Gastroesophageal sphincter (tissue), 4 donors: ENCODE results near the gene AK1. TPM values are rescaled to one million over a fixed set of nuclear protein-coding genes. Genes with fewer than 3 reads are reported as not detected.
"Not testable (repeated sequence)": the region's sequence is repeated elsewhere in the genome, so short reads cannot be mapped to it uniquely, and the experiment has no call there.

Experiments
- ATAC-seq: fragments of 150-250 bp; one replicate; pipeline ENCODE4 v1.9.1; 2016; ENCODE audit warnings: mild to moderate bottlenecking, moderate library complexity
- H3K27ac ChIP-seq, 4 donors: fragments of 200-600 bp; sonication (generic) in 3 of 4; 1 replicate in 3 of 4; 2 replicates in 1 of 4; pipeline ENCODE4 v1.5.1; 2016 to 2019
- H3K27me3 ChIP-seq: fragments of 200-600 bp; sonication (generic); one replicate; pipeline ENCODE4 v1.5.1; 2019
- H3K36me3 ChIP-seq, 2 donors: fragments of 200-600 bp; sonication (generic); one replicate each; pipeline ENCODE4 v1.5.1; 2019; ENCODE audit warnings: control low read depth in 1 of 2
- H3K4me1 ChIP-seq, 3 donors: fragments of 200-600 bp; sonication (generic); 1 replicate in 2 of 3; 2 replicates in 1 of 3; pipeline ENCODE4 v1.5.1; 2016 to 2019; ENCODE audit warnings: control low read depth in 2 of 3
- H3K4me3 ChIP-seq, 2 donors: fragments of 200-600 bp; sonication (generic); one replicate each; pipeline ENCODE4 v1.5.1; 2019; ENCODE audit warnings: mild to moderate bottlenecking in 1 of 2, moderate library complexity in 1 of 2
- H3K9me3 ChIP-seq, 3 donors: fragments of 200-600 bp; sonication (generic); one replicate each; pipeline ENCODE4 v1.5.1; 2017 to 2019; ENCODE audit warnings: control low read depth in 2 of 3
- CTCF ChIP-seq, 4 experiments: fragments of 200-600 bp in 2 of 4; fragments of 450-650 bp in 2 of 4; sonication (generic) in 1 of 4; IDR thresholded peaks; one replicate each; pipeline ENCODE4 v1.5.1; 2017 to 2019; ENCODE audit warnings: antibody characterized with exemption in 4 of 4, mild to moderate bottlenecking in 2 of 4, moderate library complexity in 2 of 4
- EP300 ChIP-seq: sonication (generic); formaldehyde crosslinking; IDR thresholded peaks from one replicate; pipeline ENCODE4 v1.6.1; 2017; ENCODE audit warnings: antibody characterized with exemption, mild to moderate bottlenecking
- POLR2A ChIP-seq, 2 donors: fragments of 450-650 bp; IDR thresholded peaks; one replicate each; pipeline ENCODE4 v1.6.1; 2017; ENCODE audit warnings: antibody characterized with exemption in 2 of 2, mild to moderate bottlenecking in 2 of 2, moderate library complexity in 1 of 2
- POLR2AphosphoS5 ChIP-seq: sonication (generic); formaldehyde crosslinking; IDR thresholded peaks from one replicate; pipeline ENCODE4 v1.6.1; 2017; ENCODE audit warnings: antibody characterized with exemption
- WGBS, 2 donors: methylation state at CpG; one replicate each; pipeline ENCODE4 v1.1.5; 2018; ENCODE audit warnings: low coverage in 1 of 2; 5-methylcytosine and 5-hydroxymethylcytosine counted together
- total RNA-seq, 4 donors: library from RNA; depleted of rRNA; stranded (reverse); fragments of >200 nt; gene quantifications; one replicate each; pipeline ENCODE4 v1.1.0, GENCODE V29; 2016

The AK1 gene
- total RNA-seq, 4 donors from 2014 or later: 46.7 to 73.9 (median 49.7) TPM

DNA sequence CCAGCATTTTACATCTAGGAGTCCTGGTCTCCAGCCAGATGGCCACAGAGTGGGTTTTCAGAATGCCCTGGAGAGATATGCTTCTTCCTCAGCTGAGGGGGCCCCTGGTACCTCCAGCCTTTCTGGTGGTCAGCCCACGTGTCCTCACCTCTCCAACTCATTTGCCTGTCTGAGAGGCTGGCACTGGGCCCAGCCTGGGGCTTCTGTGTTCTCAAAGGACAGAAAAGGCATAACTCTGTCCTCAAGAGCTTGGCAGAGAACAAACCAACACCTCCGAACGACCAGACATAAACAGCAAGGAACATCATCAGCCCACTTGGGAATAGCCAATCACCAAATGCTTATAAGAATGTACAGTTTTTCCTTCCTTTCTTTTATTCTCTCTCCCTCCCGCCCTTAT, 40.1 kb downstream of the AK1 start:
- no peak overlapping the region for H3K4me3 ChIP-seq
- TF ChIP-seq POLR2AphosphoS5 (no peak), CTCF (IDR thresholded peaks at IDR 0.05) (no peak), POLR2A (IDR thresholded peaks at IDR 0.05) (no peak), EP300 (no peak)
- no peaks in the 10 kb centered on the region for H3K27me3 ChIP-seq
- H3K36me3 ChIP-seq: peaks cover 0 to 7% of the 10 kb centered on the region in 2 donors
- no peaks in the 10 kb centered on the region for H3K9me3 ChIP-seq
- no peak for ATAC-seq
- H3K27ac ChIP-seq: peak overlapping the region in 3 of 4 donors; percentile 82 to 94 (median 86)
- 67 to 75% methylated on average over 1 to 3 of the region's 4 CpGs for WGBS, 2 donors
- peaks cover 0 to 78% (median 55%) of the 10 kb centered on the region in 3 donors for H3K4me1 ChIP-seq

GRCh38 chr9:127836561-127836960, 40.9 kb downstream of the AK1 start:
- Histone ChIP-seq H3K27ac (peak overlapping the region in 3 of 4 donors; percentile 82 to 94 (median 86)), H3K4me1 (peaks cover 0 to 85% (median 58%) of the 10 kb centered on the region in 3 donors)
- not testable (repeated sequence) for ATAC-seq, H3K27me3 ChIP-seq, H3K4me3 ChIP-seq, H3K9me3 ChIP-seq, H3K36me3 ChIP-seq
- 69% methylated on average over 3 of the region's 3 CpGs; no CpG with 5 or more reads in 1 of the 2 donors for WGBS, 2 donors

DNA sequence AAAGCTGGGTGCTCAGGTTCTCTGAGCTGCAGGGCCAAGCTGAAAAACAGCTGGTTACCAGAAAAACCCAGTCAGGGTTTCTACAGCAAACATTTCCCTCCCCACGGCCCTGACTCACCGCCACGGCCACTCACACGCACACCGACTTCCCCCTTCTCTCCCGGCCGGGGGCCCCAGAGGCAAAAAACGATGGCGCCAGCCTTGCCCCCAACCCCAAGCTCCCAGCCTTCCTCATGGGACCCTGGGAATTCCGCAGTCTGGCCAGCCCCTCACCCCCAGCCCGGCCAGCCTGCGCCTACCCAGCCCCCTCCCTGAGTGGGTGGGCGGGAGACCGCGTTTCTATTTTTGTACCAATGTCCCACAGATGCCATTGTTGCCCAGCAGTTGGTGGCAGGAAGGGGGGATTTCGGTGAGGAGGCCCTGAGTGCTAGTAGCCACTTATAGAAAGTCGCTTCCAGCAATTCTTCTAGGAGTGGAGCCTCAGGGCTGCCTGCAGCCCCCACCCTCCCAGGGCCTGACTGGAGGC, 41.4 kb downstream of the AK1 start:
- Histone ChIP-seq H3K27ac (peak overlapping the region; percentile 15 to 94 (median 84)), H3K27me3 (no peaks in the 10 kb centered on the region), H3K36me3 (no peaks in the 10 kb centered on the region), H3K4me1 (peaks cover 0 to 85% (median 58%) of the 10 kb centered on the region in 3 donors), H3K9me3 (no peaks in the 10 kb centered on the region), H3K4me3 (no peak overlapping the region)
- no peak for ATAC-seq
- 37 to 80% methylated on average over 2 to 6 of the region's 17 CpGs for WGBS, 2 donors
- TF ChIP-seq CTCF (IDR thresholded peaks at IDR 0.05) (no peak), POLR2AphosphoS5 (no peak), EP300 (no peak), POLR2A (IDR thresholded peaks at IDR 0.05) (no peak)

DNA sequence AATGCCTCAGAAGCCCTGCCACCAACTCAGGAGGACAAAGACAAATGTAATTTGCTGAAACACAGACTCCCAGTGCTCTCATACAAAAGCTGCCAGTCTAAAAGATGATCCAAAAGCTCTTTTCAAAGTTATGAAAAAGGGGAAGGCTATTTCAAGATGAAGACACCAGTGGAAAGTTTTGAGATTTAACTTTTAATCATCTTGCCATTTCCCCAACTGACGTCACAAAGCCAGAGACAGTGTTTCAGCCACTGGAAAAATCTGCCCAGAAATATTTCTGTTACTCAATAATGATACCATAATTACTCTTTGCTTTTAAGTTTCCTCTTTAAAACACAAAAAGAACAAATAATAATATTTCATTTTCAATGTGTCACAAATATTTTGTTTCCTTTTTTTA, 43.9 kb downstream of the AK1 start:
- WGBS, 2 donors: 9 to 38% methylated on average over 1 of the region's 1 CpG
- Histone ChIP-seq H3K36me3 (no peaks in the 10 kb centered on the region), H3K27ac (peak overlapping the region in 3 of 4 donors; percentile 41 to 86 (median 82)), H3K9me3 (no peaks in the 10 kb centered on the region), H3K27me3 (peaks cover 10% of the 10 kb centered on the region), H3K4me3 (no peak overlapping the region), H3K4me1 (peaks cover 0 to 91% (median 64%) of the 10 kb centered on the region in 3 donors)
- TF ChIP-seq EP300: no peak
- TF ChIP-seq POLR2A (IDR thresholded peaks at IDR 0.05): no peak
- TF ChIP-seq CTCF (IDR thresholded peaks at IDR 0.05): no peak
- no peak for TF ChIP-seq POLR2AphosphoS5
- ATAC-seq: peak; percentile 42

DNA sequence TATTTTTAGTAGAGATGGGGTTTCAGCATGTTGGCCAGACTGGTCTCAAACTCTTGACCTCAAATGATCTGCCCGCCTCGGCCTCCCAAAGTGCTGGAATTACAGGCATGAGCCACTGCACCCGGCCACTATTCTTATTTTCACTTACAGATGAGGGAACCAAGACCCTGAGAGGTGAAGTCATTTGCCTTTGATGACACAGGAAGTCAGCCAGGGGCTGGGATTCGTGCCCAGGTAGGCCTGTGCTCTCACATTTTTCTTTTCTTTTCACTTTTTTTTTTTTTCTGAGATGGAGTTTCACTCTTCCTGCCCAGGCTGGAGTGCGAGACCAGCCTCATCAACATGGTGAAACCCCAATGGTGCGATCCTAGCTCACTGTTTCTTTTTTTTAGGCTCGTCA, 45.2 kb downstream of the AK1 start:
- H3K4me3 ChIP-seq: no peak overlapping the region
- H3K36me3 ChIP-seq: no peaks in the 10 kb centered on the region
- peaks cover 0 to 91% (median 57%) of the 10 kb centered on the region in 3 donors for H3K4me1 ChIP-seq
- H3K27ac ChIP-seq: peak overlapping the region in 2 of 4 donors; percentile 82 to 86
- no peaks in the 10 kb centered on the region for H3K9me3 ChIP-seq
- H3K27me3 ChIP-seq: peaks cover 21% of the 10 kb centered on the region
- no peak for TF ChIP-seq POLR2AphosphoS5
- no peak for TF ChIP-seq CTCF (IDR thresholded peaks at IDR 0.05)
- no peak for TF ChIP-seq POLR2A (IDR thresholded peaks at IDR 0.05)
- no peak for TF ChIP-seq EP300
- ATAC-seq: no peak
- 71 to 100% methylated on average over 2 to 6 of the region's 7 CpGs for WGBS, 2 donors
